ENCODE data around the gene CLMN. TPM values are rescaled to one million over a fixed set of nuclear protein-coding genes. Genes with fewer than 3 reads are reported as not detected.

The CLMN gene
- total and polyA plus RNA-seq, 10 of the 15 experiments (the other 5 are each of a cell fraction or from before 2014, with no cell fraction given) = 7.8 to 49.3 (median 18.5) TPM

DNA sequence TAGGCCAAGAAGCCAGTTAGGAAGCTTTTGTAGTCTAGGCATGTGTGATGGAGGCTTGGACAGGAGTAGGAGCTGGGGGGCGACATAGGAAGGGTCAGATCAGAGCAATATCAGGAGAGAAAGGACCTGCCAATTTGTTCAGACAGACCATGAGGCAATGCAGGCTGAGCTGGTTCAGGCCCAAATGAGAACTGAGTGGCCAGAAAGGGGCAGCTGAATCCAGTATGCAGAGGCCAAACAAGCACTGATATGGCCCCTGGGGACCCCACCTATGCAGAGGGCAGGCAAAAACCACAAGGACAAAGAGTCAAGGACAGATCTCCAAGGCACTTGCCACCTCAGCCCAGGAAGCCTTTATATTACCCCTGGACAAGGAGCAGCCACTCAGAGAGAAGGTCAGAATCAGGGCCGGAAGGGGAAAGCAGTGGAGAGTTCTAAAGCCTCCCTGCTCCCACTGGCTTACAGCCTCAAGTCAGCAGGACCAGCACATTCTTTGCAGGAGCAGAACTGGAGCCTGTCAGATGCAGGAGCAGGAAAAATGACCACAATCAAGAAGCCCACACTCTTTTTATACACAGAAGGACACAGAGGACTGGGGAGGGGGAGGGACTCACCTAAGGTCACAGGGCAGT, 37.2 kb downstream of the CLMN start (continued):
- TF ChIP-seq MTA2 (IDR thresholded peaks at IDR 0.05; ENCODE audit: low read depth) (no peak), IRF4 (IDR thresholded peaks at IDR 0.05; ENCODE audit: low read depth, low read length) (no peak), NR2C1 (IDR thresholded peaks at IDR 0.05) (no peak)
- TF ChIP-seq, protein P1, sequence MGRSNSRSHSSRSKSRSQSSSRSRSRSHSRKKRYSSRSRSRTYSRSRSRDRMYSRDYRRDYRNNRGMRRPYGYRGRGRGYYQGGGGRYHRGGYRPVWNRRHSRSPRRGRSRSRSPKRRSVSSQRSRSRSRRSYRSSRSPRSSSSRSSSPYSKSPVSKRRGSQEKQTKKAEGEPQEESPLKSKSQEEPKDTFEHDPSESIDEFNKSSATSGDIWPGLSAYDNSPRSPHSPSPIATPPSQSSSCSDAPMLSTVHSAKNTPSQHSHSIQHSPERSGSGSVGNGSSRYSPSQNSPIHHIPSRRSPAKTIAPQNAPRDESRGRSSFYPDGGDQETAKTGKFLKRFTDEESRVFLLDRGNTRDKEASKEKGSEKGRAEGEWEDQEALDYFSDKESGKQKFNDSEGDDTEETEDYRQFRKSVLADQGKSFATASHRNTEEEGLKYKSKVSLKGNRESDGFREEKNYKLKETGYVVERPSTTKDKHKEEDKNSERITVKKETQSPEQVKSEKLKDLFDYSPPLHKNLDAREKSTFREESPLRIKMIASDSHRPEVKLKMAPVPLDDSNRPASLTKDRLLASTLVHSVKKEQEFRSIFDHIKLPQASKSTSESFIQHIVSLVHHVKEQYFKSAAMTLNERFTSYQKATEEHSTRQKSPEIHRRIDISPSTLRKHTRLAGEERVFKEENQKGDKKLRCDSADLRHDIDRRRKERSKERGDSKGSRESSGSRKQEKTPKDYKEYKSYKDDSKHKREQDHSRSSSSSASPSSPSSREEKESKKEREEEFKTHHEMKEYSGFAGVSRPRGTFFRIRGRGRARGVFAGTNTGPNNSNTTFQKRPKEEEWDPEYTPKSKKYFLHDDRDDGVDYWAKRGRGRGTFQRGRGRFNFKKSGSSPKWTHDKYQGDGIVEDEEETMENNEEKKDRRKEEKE (IDR thresholded peaks at IDR 0.05) = no peak

GRCh38 chr14:95281560-95282176, 38.0 kb downstream of the CLMN start:
- WGBS (ENCODE audit: insufficient coverage, insufficient replicate concordance, low lambda C conversion rate, missing lambda C conversion rate) = 50% methylated on average over 4 of the region's 4 CpGs
- no TSS peak for BruUV-seq (replicated peaks)
- no peak overlapping the region for H2AFZ ChIP-seq (ENCODE audit: control insufficient read depth, low read depth, low read length)
- no peaks in the 10 kb centered on the region for H3K79me2 ChIP-seq (ENCODE audit: control insufficient read depth, insufficient read depth, low read length)
- TF ChIP-seq NRF1 (conservative IDR thresholded peaks at IDR 0.05; ENCODE audit: low read depth, low read length) = no peak
- TF ChIP-seq, protein P2, sequence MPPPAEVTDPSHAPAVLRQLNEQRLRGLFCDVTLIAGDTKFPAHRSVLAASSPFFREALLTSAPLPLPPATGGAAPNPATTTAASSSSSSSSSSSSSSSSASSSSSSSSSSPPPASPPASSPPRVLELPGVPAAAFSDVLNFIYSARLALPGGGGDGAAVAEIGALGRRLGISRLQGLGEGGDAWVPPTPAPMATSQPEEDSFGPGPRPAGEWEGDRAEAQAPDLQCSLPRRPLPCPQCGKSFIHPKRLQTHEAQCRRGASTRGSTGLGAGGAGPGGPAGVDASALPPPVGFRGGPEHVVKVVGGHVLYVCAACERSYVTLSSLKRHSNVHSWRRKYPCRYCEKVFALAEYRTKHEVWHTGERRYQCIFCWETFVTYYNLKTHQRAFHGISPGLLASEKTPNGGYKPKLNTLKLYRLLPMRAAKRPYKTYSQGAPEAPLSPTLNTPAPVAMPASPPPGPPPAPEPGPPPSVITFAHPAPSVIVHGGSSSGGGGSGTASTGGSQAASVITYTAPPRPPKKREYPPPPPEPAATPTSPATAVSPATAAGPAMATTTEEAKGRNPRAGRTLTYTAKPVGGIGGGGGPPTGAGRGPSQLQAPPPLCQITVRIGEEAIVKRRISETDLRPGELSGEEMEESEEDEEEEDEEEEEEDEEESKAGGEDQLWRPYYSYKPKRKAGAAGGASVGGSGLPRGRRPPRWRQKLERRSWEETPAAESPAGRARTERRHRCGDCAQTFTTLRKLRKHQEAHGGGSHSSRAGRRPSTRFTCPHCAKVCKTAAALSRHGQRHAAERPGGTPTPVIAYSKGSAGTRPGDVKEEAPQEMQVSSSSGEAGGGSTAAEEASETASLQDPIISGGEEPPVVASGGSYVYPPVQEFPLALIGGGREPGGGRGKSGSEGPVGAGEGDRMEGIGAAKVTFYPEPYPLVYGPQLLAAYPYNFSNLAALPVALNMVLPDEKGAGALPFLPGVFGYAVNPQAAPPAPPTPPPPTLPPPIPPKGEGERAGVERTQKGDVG (CRISPR knock-in tag; IDR thresholded peaks at IDR 0.05) = no peak
- no peak for TF ChIP-seq CREB1 (IDR thresholded peaks at IDR 0.05; ENCODE audit: low read depth)
- TF ChIP-seq MYB (IDR thresholded peaks at IDR 0.05; ENCODE audit: borderline replicate concordance, low read depth, low read length) = no peak
- TF ChIP-seq JUNB (IDR thresholded peaks at IDR 0.05) = no peak
- TF ChIP-seq MEF2A (IDR thresholded peaks at IDR 0.05; ENCODE audit: insufficient read depth, low read depth, low read length) = no peak
- no peak for TF ChIP-seq POLR2AphosphoS5 (IDR thresholded peaks at IDR 0.05; ENCODE audit: low read length)
- TF ChIP-seq IRF5 (IDR thresholded peaks at IDR 0.05; ENCODE audit: borderline replicate concordance) = no peak
- TF ChIP-seq ZSCAN29 (IDR thresholded peaks at IDR 0.05) = no peak
- TF ChIP-seq ZNF207 (IDR thresholded peaks at IDR 0.05; ENCODE audit: borderline replicate concordance) = no peak
- ChIA-PET CTCF (interaction anchor here (0.9 kb wide), 1 partner anchor 69 kb away, joined by 3 read pairs; no protein-coding TSS in a partner anchor), RAD21 (ENCODE audit: unreplicated experiment) (interaction anchor here (1.1 kb wide), 2 partner anchors 12 to 163 kb away, joined by 3 to 4 read pairs; no protein-coding TSS in a partner anchor), SMC1A (ENCODE audit: uncharacterized antibody, unreplicated experiment) (interaction anchor here (1.0 to 1.5 kb wide), 3 partner anchors 12 to 43 kb away, joined by 3 to 5 read pairs (median 3); no protein-coding TSS in a partner anchor), POLR2A (interaction anchor here (0.6 kb wide), 1 partner anchor 144 kb away, joined by 3 read pairs; no protein-coding TSS in a partner anchor)
- H3K4me3 ChIP-seq = no peak overlapping the region
- ATAC-seq (no peak), DNase-seq (ENCODE audit: low read depth, low spot score) (no peak), FAIRE-seq (no peak)
- no peak overlapping the region for H3K27ac ChIP-seq (ENCODE audit: control insufficient read depth, insufficient read depth)
- no peaks in the 10 kb centered on the region for H3K27me3 ChIP-seq (replicated peaks in 1 of 2; ENCODE audit: control insufficient read depth in 2 of 2, insufficient read depth in 2 of 2, low read length in 1 of 2)
- no peaks in the 10 kb centered on the region for H3K4me1 ChIP-seq (ENCODE audit: control insufficient read depth, insufficient read depth, low read length)
- peaks cover 0 to under 1% of the 10 kb centered on the region in 2 experiments; a peak in 1 of 4 replicates for H3K36me3 ChIP-seq (ENCODE audit: control insufficient read depth in 2 of 2, insufficient read depth in 2 of 2, low read length in 1 of 2)
- H4K20me1 ChIP-seq (ENCODE audit: control insufficient read depth, insufficient read depth) = no peaks in the 10 kb centered on the region
- in situ Hi-C loops (cut with MboI) = no loop called here
- no peaks in the 10 kb centered on the region; the same call in 2 of the 3 replicates for H3K9me3 ChIP-seq (replicated peaks; ENCODE audit: control insufficient read depth, insufficient read depth, low read length)
- H3K4me2 ChIP-seq (ENCODE audit: control insufficient read depth, insufficient read depth) = no peak overlapping the region
- intact Hi-C loops (cut with micrococcal nuclease; ENCODE audit: unreplicated experiment) = no loop called here
- H3K9ac ChIP-seq (ENCODE audit: control insufficient read depth, insufficient read depth, low read length) = no peak overlapping the region

All from GM12878 (cell line).